ENCODE measurements around the gene CPXM2. TPM values are rescaled to one million over a fixed set of nuclear protein-coding genes. Genes with fewer than 3 reads are reported as not detected.
A peak's percentile ranks its signal among the peaks of the same experiment; 100 is the strongest.

The CPXM2 gene
- total RNA-seq, 1 donor from 2014 or later, result 0.26 TPM

DNA sequence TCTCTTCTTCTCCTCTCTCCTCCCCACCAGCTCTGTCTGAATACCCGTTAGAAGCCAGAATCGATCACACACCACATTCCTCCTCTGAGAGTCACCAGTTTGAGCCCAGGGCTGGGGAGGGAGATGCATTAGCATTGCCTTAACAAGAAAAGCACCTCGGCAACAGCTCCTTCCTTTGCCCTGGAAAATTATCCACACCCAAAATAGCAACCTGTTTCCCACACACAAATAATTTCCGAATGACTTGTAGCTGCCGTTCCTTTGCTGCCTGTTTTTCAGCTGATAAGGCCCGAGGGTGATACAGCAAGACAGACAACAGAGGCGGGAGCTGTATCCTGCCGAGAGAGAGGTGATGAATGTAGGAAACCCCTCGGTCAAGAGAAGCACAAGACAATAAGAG lies 91.3 kb downstream of the CPXM2 start:
- peak in 1 of 2 donors; percentile 78 for DNase-seq (ENCODE audit: low read depth in 2 of 2)

- no peak for DNase-seq (ENCODE audit: low read depth in 2 of 2)
Measured at GRCh38 chr10:123798856-123799255, 92.8 kb downstream of the CPXM2 start.

DNA sequence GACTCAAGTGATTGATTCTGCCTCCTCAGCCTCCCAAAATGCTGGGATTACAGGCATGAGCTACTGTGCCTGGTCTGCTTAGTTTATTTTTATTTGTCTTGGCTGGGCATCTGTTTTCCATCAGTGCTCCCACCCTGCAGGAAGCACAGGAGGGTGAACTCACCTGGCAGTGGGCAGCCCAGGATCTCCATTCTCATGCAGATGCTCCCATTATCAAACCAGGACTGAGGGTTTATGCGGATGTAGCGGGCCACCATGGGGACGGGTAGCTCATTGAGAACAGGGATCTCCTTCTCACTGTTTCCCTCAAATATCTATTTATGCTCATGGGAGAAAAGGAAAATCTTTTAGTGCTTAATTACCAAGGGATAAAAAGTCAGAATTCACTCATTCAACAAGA lies 93.8 kb downstream of the CPXM2 start:
- DNase-seq (ENCODE audit: low read depth in 2 of 2), result no peak

DNA sequence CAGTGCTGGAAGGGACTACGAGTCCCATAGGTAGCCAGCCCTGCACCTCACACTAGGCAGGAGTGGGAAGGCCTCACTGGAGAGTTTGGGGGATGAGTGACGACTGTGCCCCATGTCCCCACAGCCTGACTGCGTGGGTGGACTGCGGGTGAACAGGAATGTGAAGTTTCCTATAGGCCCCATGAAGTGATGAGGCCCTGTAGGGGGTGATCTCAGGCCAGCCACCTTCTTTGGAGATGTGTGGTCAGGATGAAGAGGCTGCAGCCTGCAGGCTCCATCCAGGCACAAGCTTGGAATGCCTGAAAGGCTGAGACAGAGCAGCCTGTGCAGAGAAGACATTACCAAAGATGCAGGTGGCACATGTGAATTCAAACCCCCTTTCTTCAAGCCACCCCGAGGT lies 94.9 kb downstream of the CPXM2 start:
- DNase-seq (ENCODE audit: low read depth in 2 of 2), result no peak

DNA sequence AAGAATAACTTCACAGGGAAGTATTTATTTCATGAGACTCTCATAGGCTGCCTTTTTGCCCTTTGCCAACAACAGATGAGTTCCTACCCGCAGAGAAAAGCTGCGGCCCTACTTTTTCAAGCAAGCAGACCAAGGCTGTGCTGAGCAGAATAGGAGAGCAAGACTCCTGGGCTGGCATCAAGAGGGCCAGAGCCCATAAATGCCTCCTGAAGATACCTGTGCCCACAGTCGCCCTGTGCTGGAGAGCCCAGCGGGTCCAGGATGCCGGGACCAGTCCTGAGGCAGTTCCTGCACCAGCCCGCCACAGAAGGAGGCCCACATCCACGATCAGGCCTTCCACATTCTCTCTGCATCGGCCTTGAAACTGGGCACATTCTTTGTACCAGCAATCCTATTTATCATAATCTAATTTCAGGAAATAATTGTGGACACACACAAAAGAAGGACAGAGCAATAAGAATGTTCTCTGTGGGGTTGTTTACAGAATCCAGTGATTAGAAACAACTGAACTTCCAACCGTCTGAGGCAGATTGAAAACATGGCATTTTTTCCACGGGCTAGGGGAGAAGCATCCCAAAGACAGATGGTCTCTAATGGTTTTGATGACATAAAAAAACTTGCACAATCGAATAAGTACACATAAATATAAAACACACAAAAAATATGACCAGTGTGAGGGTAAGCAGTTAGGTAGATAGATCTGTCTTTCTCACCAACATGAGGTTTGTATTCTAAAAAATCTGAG lies 95.6 kb downstream of the CPXM2 start:
- DNase-seq (ENCODE audit: low read depth in 2 of 2), result no peak

- DNase-seq (ENCODE audit: low read depth in 2 of 2), result no peak
Measured at GRCh38 chr10:123795196-123795780, 96.3 kb downstream of the CPXM2 start.

DNA sequence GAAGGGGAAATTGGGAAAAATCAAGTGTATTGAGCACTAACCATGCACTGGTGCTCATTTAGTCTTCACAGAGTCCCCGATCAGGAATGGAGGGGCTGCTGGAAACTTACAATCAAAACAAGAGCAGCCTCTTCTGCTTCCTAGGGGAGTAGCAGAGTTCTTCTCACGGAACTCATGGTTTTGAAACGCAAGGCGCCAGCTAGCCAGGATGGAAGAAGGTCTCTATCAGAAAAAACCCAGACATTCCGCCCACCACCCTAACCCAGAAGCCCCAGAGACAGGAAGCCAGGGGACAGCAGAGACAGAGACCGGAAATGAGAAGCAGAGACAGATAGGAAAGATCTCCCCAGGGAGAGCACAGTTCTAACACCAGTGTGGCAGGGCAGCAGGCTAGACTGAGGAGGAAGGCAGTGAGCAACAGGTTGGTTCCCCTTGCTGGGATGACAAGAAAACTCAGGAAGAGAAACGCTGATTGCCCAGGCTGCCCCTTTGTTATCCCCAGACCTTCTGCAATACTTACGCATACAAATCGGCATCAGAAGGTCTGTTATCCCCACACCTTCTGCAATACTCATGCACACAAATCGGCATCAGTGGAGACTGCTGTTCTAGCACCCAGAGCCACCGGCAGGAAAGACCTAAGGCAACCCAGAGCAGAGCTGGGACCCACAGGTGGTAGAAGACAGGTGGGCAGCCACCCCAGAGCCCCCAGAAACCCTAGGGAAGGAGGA lies 99.2 kb downstream of the CPXM2 start:
- no peak for DNase-seq (ENCODE audit: low read depth in 2 of 2)

DNA sequence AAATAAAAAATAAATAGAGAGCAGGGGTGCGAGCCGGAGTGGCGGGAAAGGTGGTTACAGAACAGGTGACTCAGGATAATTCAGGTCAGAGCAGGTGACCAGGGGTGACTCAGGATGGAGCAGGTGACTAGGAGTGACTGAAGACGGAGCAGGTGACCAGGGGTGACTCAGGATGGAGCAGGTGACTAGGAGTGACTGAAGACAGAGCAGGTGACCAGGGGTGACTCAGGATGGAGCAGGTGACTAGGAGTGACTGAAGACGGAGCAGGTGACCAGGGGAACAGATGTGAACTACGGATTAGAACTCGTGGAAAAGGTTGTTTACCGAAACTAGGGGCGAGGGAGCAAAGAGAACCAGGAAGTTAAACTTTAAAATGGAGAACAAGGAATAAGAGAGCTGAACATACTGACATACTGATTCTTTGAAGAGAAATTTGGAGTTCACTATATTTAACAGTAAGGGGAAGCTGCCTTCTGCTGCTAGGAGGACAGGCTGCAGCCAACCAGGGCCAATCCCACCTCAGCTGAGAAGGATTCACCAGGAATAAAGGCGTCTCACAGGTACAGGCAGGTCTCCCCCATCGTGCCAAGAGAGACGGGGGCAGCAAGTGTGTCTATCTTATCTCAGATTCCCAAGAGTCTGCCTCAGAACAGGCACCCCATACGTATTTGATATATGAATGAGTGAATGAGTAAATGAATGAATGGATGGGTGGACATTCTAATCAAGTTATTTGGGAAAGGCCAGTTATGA lies 101.3 kb downstream of the CPXM2 start:
- DNase-seq (ENCODE audit: low read depth in 2 of 2), result no peak

- DNase-seq (ENCODE audit: low read depth in 2 of 2), result no peak
Measured at GRCh38 chr10:123788981-123789380, 102.6 kb downstream of the CPXM2 start.

DNA sequence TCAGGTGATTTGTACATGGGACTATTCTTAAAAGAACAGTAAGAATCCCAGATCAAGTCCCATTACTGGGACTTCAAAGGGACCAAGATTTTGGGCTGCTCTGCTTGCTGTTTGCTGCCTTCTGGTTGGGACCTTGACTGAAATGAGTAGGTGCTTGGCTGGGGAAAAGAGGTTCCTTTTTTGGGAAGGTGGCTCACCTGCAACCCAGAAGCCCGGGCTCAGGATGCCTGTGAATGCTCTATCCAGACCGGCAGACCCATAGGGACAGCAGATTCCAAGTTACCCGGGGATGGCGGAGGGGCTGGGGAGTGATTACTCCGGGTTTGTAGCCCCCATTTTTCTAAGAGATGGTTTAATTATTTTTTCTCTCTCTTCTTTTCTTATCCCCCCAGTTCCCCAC lies 104.0 kb downstream of the CPXM2 start:
- no peak for DNase-seq (ENCODE audit: low read depth in 2 of 2)

- DNase-seq (ENCODE audit: low read depth in 2 of 2), result no peak
Measured at GRCh38 chr10:123786896-123787295, 104.7 kb downstream of the CPXM2 start.

DNA sequence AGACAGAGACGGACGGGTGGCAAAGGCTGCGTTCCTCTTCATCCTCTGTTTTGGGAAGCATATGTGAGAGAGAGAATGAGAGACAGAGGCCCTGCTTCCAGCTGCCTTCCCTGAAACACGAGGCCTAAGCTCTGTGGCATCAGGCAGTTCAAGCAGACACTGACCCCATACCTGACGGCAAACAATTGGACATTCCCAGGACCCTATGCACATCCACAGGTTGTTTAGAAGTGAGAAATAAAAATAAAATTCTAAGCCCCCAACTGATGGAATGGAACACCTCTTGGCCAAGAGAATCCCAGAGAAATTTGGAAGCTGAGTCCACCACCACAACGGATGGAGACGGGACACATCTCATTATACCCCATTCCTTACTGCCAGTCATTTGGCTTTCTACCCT lies 105.3 kb downstream of the CPXM2 start:
- no peak for DNase-seq (ENCODE audit: low read depth in 2 of 2)

DNA sequence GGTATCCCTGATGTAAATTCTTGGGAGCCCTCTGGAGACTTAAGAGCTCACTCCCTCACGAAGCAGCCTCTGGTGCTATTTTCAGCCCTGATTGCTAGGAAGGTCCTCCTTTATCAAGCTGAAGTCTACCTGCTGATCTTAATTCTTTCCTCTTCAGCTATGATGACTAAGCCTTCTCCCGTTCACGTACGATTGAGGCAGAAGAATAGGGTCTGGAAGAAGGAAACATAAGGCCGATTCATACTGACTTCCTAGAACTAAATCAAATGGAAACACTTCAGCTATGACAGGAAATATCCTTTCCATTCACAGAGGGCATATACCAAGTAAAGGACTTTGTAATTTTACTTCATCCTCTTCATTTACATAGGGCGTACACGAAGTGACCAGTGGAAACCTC lies 107.0 kb downstream of the CPXM2 start:
- peak in 1 of 2 donors; percentile 53 for DNase-seq (ENCODE audit: low read depth in 2 of 2)

DNA sequence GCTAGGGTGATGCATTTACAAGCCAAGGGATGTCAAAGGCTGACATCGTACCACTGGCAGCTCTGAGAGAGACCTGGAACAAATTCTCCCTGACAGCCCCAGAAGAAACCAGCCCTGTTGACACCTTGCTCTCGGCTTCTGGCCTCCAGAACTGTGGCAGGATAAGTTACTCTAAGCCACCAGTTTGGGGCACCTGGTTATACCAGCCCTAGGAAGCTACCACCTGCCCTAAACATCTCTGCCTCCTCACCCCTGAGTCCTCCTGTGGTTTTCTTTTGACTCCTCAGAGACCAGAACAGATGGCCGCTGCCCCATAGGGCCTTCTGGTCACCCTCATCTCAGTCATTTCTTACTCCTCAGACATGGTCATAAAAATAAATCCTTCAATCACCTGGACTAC lies 107.4 kb downstream of the CPXM2 start:
- DNase-seq (ENCODE audit: low read depth in 2 of 2), result no peak

DNA sequence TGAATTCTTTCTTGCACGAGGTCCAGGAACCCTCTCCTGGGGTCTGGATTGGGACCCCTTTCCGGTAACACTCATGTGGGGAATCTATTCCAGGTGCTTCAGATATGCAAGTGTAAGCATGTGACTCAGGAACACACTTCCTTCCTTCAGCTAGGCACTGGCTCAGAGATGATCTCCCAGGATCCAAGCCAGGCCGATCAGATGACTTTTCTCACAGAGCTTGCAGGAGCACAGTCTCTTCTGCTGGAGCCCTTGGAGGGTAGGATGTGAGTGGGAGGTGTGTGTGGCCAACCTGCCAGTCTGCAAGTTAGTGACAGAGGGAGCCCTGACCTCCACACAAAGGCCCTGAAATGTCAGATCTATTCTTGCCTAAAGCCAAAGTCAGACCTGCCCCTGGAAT lies 108.3 kb downstream of the CPXM2 start:
- DNase-seq (ENCODE audit: low read depth in 2 of 2), result no peak

DNA sequence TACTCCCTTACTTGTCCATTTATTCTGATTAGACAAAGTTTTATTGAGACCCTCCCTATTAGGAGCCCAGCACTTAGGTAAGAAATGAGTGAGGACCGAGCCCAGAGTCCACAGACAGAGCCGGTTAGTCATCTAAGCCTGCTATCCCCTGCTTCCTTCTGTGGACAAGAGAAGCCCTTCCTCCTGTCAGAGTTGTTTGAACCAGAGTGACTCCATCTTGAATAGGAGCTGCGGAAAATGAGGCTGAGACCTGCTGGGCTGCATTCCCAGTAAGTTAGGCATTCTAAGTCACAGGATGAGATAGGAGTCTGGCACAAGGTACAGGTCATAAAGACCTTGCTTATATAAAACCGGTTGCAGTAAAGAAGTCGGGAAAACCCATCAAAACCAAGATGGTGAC lies 109.1 kb downstream of the CPXM2 start:
- DNase-seq (ENCODE audit: low read depth in 2 of 2), result no peak

- DNase-seq (ENCODE audit: low read depth in 2 of 2), result no peak
Measured at GRCh38 chr10:123781956-123782500, 109.6 kb downstream of the CPXM2 start.

- DNase-seq (ENCODE audit: low read depth in 2 of 2), result no peak
Measured at GRCh38 chr10:123781324-123781900, 110.2 kb downstream of the CPXM2 start.

- DNase-seq (ENCODE audit: low read depth in 2 of 2), result no peak
Measured at GRCh38 chr10:123778719-123779517, 112.7 kb downstream of the CPXM2 start.

DNA sequence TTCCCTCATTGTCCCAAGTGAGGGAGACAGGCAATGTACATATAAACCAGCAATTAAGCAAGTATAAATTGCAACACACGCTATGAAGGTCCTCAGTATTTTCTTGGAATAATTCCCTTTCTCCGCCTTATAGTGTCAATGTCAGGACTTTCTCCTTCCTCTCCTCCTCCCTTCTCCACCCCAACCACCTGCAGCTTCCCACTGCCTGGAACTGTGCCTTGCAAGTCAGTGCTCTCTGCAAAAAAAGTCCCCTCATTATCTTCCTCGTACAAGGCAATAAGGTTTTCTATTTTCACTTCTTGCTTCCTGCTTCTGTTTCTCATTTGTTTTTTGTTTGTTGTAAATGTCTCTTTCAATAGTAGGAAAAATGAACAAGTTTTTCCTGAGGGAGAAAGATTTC lies 113.7 kb downstream of the CPXM2 start:
- no peak for DNase-seq (ENCODE audit: low read depth in 2 of 2)
